ENCODE results near the gene TBC1D17.

GRCh38 chr19:49850221-49850486 is 27.3 kb upstream of the TBC1D17 start:
- TF ChIP-seq CTCF (IDR thresholded peaks at IDR 0.05; ENCODE audit: low read length) (no peak), EZH2 (IDR thresholded peaks at IDR 0.05; ENCODE audit: borderline replicate concordance, low read length) (no peak)
